H9 (cell line): ENCODE results near the gene AQP12A. TPM values are rescaled to one million over a fixed set of nuclear protein-coding genes. Genes with fewer than 3 reads are reported as not detected.

Experiments
- DNase-seq: peaks from one replicate; pipeline ENCODE4 v3.0.0-alpha.2; 2017
- H2AFZ ChIP-seq: one replicate; pipeline ENCODE4 v1.6.1; 2013; ENCODE audit warnings: mild to moderate bottlenecking, low read length, control low read depth, moderate library complexity
- H2AK5ac ChIP-seq: 2 replicates; pipeline ENCODE4 v1.6.1; 2013; ENCODE audit warnings: low read length, control low read depth, mixed read lengths; ENCODE audit not compliant: insufficient read length
- H2BK120ac ChIP-seq: one replicate; pipeline ENCODE4 v1.6.1; 2013; ENCODE audit warnings: low read depth, mild to moderate bottlenecking, low read length, control low read depth, inconsistent platforms; ENCODE audit not compliant: poor library complexity, severe bottlenecking
- H2BK12ac ChIP-seq: 2 replicates; pipeline ENCODE4 v1.6.1; 2013; ENCODE audit warnings: low read length, control low read depth, mixed read lengths, low read depth; ENCODE audit not compliant: insufficient read length
- H2BK15ac ChIP-seq: 2 replicates; pipeline ENCODE4 v1.6.1; 2013; ENCODE audit warnings: low read depth, low read length, control low read depth
- H2BK20ac ChIP-seq: one replicate; pipeline ENCODE4 v1.6.1; 2013; ENCODE audit warnings: low read depth, mild to moderate bottlenecking, low read length, control low read depth, inconsistent platforms; ENCODE audit not compliant: poor library complexity, severe bottlenecking
- H2BK5ac ChIP-seq: 2 replicates; pipeline ENCODE4 v1.6.1; 2013; ENCODE audit warnings: low read length, control low read depth, mixed read lengths; ENCODE audit not compliant: insufficient read length
- H3K14ac ChIP-seq: 2 replicates; pipeline ENCODE4 v1.6.1; 2013; ENCODE audit warnings: low read length, control low read depth; ENCODE audit not compliant: insufficient read depth
- H3K18ac ChIP-seq: 2 replicates; pipeline ENCODE4 v1.6.1; 2013; ENCODE audit warnings: low read depth, mild to moderate bottlenecking, mixed read lengths, low read length, control low read depth; ENCODE audit not compliant: insufficient read length
- H3K23ac ChIP-seq: 2 replicates; pipeline ENCODE4 v1.6.1; 2013; ENCODE audit warnings: low read length, control low read depth, mixed read lengths, low read depth; ENCODE audit not compliant: insufficient read length
- H3K23me2 ChIP-seq: 2 replicates; pipeline ENCODE4 v1.6.1; 2013; ENCODE audit warnings: low read depth, mild to moderate bottlenecking, mixed read lengths, low read length, control low read depth; ENCODE audit not compliant: insufficient read length, poor library complexity, severe bottlenecking
- H3K27ac ChIP-seq: 2 replicates; pipeline ENCODE4 v1.5.1; 2013; ENCODE audit warnings: low read length, control low read depth, mixed read lengths, low read depth; ENCODE audit not compliant: insufficient read length
- H3K27me3 ChIP-seq: 2 replicates; pipeline ENCODE4 v1.6.1; 2013; ENCODE audit warnings: low read length, control low read depth, inconsistent platforms; ENCODE audit not compliant: insufficient read depth
- H3K4ac ChIP-seq: 2 replicates; pipeline ENCODE4 v1.6.1; 2013; ENCODE audit warnings: low read depth, mild to moderate bottlenecking, control low read depth, inconsistent platforms, low read length, moderate library complexity
- H3K4me1 ChIP-seq: 2 replicates; pipeline ENCODE4 v1.6.1; 2013; ENCODE audit warnings: low read length, control low read depth, inconsistent platforms; ENCODE audit not compliant: insufficient read depth
- H3K4me2 ChIP-seq: 2 replicates; pipeline ENCODE4 v1.6.1; 2013; ENCODE audit warnings: low read length, control low read depth, mixed read lengths; ENCODE audit not compliant: insufficient read length, insufficient read depth
- H3K56ac ChIP-seq: 2 replicates; pipeline ENCODE4 v1.6.1; 2013; ENCODE audit warnings: low read depth, mild to moderate bottlenecking, mixed read lengths, low read length, control low read depth; ENCODE audit not compliant: insufficient read length
- H3K79me1 ChIP-seq: 2 replicates; pipeline ENCODE4 v1.6.1; 2013; ENCODE audit warnings: low read depth, mild to moderate bottlenecking, moderate library complexity, low read length, control low read depth, inconsistent platforms; ENCODE audit not compliant: insufficient read depth, poor library complexity, severe bottlenecking
- H3K79me2 ChIP-seq: 2 replicates; pipeline ENCODE4 v1.6.1; 2013; ENCODE audit warnings: low read length, control low read depth, inconsistent platforms; ENCODE audit not compliant: insufficient read depth
- H3K9ac ChIP-seq: 2 replicates; pipeline ENCODE4 v1.6.1; 2013; ENCODE audit warnings: low read length, control low read depth, mixed read lengths; ENCODE audit not compliant: insufficient read length; ENCODE audit errors: extremely low read depth
- H3K9me3 ChIP-seq: one replicate; pipeline ENCODE4 v1.6.1; 2013; ENCODE audit warnings: low read depth, low read length, inconsistent platforms; ENCODE audit not compliant: control insufficient read depth
- H3T11ph ChIP-seq: one replicate; pipeline ENCODE4 v1.6.1; 2013; ENCODE audit warnings: mild to moderate bottlenecking, low read length, control low read depth, inconsistent platforms
- H4K20me1 ChIP-seq: one replicate; pipeline ENCODE4 v1.6.1; 2013; ENCODE audit not compliant: control insufficient read depth, insufficient read length, insufficient read depth
- H4K5ac ChIP-seq: 2 replicates; pipeline ENCODE4 v1.6.1; 2013; ENCODE audit warnings: low read depth, mild to moderate bottlenecking, mixed read lengths, low read length, control low read depth; ENCODE audit not compliant: insufficient read length
- H4K8ac ChIP-seq: replicated peaks from 2 replicates; pipeline ENCODE4 v1.6.1; 2013; ENCODE audit warnings: low read length, control low read depth, mixed read lengths, low read depth; ENCODE audit not compliant: insufficient read length
- H4K91ac ChIP-seq: 2 replicates; pipeline ENCODE4 v1.6.1; 2013; ENCODE audit warnings: low read depth, mild to moderate bottlenecking, moderate library complexity, mixed read lengths, low read length, control low read depth; ENCODE audit not compliant: insufficient read length
- H3K27ac Mint-ChIP-seq, 3 experiments: 2 replicates in 2 of 3; 3 replicates in 1 of 3; pipeline ENCODE4 v1.8.0; 2020 to 2021; ENCODE audit warnings: mixed read lengths in 3 of 3, mild to moderate bottlenecking in 1 of 3, moderate library complexity in 1 of 3
- H3K27me3 Mint-ChIP-seq: 2 replicates; pipeline ENCODE4 v1.8.0; 2021; ENCODE audit warnings: low read depth, mild to moderate bottlenecking, moderate library complexity, mixed read lengths
- H3K36me3 Mint-ChIP-seq, 3 experiments: 2 replicates in 2 of 3; 3 replicates in 1 of 3; pipeline ENCODE4 v1.8.0; 2020 to 2021; ENCODE audit warnings: low read depth in 3 of 3, mixed read lengths in 3 of 3; ENCODE audit not compliant: insufficient read depth in 1 of 3
- H3K4me1 Mint-ChIP-seq, 2 experiments: 2 replicates each; pipeline ENCODE4 v1.8.0; 2020; ENCODE audit warnings: mixed read lengths in 2 of 2
- H3K4me3 Mint-ChIP-seq, 2 experiments: 2 replicates in 1 of 2; 3 replicates in 1 of 2; pipeline ENCODE4 v1.8.0; 2020 to 2021; ENCODE audit warnings: mild to moderate bottlenecking in 2 of 2, mixed read lengths in 2 of 2, moderate library complexity in 1 of 2
- H3K9me3 Mint-ChIP-seq, 2 experiments: 2 replicates in 1 of 2; 3 replicates in 1 of 2; pipeline ENCODE4 v1.8.0; 2020; ENCODE audit warnings: mild to moderate bottlenecking in 2 of 2, mixed read lengths in 2 of 2, moderate library complexity in 1 of 2
- WGBS: extraction: QIAGEN DNeasy Blood & Tissue Kit; methylation state at CpG from one replicate; pipeline ENCODE4 v1.1.7; 2013; ENCODE audit warnings: missing lambda C conversion rate, low lambda C conversion rate, mixed read lengths; ENCODE audit not compliant: insufficient read length; ENCODE audit errors: extremely low coverage; 5-methylcytosine and 5-hydroxymethylcytosine counted together
- total RNA-seq: library from RNA; stranded (reverse); gene quantifications from 2 replicates; pipeline ENCODE4 v1.2.1, GENCODE V29; 2021
- TF ChIP-seq, protein P1 (sequence below): fragments of 200-600 bp; sonication (generic); conservative IDR thresholded peaks from 3 replicates; pipeline ENCODE4 v1.8.0; 2021; ENCODE audit warnings: antibody characterized with exemption, mild to moderate bottlenecking

AQP12A gene
- total RNA-seq, 1 experiment from 2014 or later, result not detected

DNA sequence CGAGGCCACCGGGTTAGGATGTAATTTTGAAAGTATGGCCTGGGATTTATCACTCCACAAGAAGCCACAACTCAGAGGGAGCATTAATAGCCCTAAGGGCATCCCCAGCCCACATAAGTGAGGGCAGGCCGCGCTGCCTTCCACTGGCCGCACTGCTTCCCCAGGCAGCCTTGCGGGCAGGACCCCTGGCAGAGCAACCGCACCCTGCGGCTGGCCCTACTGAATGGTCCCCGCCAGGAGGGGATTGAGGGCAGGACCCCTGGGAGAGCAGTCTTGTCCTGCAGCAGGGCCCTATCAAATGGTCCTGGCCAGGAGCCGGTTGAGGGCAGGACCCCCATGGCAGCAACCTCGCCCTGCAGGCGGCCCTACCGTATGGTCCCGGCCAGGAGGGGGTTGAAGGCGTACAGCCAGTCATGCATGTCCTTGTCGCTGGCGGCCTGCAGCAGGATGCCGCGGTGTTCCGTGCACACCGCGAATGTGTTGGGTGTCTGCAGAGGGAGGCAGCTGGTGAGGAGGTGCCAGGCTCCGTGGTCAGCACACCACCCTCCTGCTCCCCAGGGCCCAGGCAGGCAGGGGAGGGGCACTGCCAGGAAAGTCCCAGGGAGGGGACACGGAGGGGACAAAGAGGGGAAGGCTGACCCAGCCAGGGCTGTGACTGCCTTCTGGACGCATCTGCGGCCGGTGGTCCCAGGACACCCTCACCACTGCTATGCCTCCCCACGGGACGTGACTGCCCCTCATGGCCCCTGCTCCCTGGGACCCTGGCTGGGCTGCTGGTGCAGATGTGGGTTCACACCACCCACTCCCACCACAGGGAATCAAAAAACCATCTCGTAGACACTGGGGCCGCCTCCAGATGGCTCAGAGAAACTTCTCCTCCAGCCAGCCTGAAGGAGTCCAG, 26.3 kb downstream of the AQP12A start:
- Mint-ChIP-seq H3K27ac (no peak overlapping the region), H3K27me3 (peaks cover 2% of the 10 kb centered on the region), H3K9me3 (no peaks in the 10 kb centered on the region), H3K4me3 (no peak overlapping the region), H3K36me3 (peaks cover 17 to 39% (median 29%) of the 10 kb centered on the region in 3 experiments), H3K4me1 (no peaks in the 10 kb centered on the region; a peak in 1 of 4 replicates)
- Histone ChIP-seq H3K79me2 (no peaks in the 10 kb centered on the region), H3K27me3 (no peaks in the 10 kb centered on the region), H2BK20ac (no peak overlapping the region), H3K4me1 (no peaks in the 10 kb centered on the region), H3K18ac (no peak overlapping the region), H2AFZ (no peak overlapping the region), H3K9me3 (no peaks in the 10 kb centered on the region), H3K27ac (no peak overlapping the region), H3K4me2 (no peak overlapping the region), H4K8ac (no peak overlapping the region), H3K9ac (no peak overlapping the region), H2BK5ac (no peak overlapping the region), H3K23ac (no peak overlapping the region), H4K20me1 (peaks cover 5% of the 10 kb centered on the region), H2BK12ac (no peak overlapping the region), H3K79me1 (no peaks in the 10 kb centered on the region), H3K23me2 (no peaks in the 10 kb centered on the region), H3K56ac (no peak overlapping the region), H3K14ac (no peak overlapping the region), H3T11ph (no peak overlapping the region), H2BK15ac (no peak overlapping the region), H2BK120ac (no peak overlapping the region), H3K4ac (no peak overlapping the region), H4K5ac (no peak overlapping the region), H4K91ac (no peak overlapping the region), H2AK5ac (no peak overlapping the region)
- TF ChIP-seq, protein P1, sequence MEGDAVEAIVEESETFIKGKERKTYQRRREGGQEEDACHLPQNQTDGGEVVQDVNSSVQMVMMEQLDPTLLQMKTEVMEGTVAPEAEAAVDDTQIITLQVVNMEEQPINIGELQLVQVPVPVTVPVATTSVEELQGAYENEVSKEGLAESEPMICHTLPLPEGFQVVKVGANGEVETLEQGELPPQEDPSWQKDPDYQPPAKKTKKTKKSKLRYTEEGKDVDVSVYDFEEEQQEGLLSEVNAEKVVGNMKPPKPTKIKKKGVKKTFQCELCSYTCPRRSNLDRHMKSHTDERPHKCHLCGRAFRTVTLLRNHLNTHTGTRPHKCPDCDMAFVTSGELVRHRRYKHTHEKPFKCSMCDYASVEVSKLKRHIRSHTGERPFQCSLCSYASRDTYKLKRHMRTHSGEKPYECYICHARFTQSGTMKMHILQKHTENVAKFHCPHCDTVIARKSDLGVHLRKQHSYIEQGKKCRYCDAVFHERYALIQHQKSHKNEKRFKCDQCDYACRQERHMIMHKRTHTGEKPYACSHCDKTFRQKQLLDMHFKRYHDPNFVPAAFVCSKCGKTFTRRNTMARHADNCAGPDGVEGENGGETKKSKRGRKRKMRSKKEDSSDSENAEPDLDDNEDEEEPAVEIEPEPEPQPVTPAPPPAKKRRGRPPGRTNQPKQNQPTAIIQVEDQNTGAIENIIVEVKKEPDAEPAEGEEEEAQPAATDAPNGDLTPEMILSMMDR, result no peak
- DNase-seq, result no peak
- no CpG with 5 or more reads among the region's 31 CpGs for WGBS
